Stimulated activated CD8-positive, alpha-beta memory T cell treated with anti-CD3 and anti-CD28 coated beads, Interleukin-15, amount 100 ng/mL, for 1 hour (primary cell): ENCODE results near the gene ADD1.

Experiments used
- DNase-seq: peaks from one replicate; pipeline ENCODE4 v3.0.0-alpha.2; 2020; ENCODE audit warnings: low read depth

Gene ADD1

GRCh38 chr4:2834001-2834921 lies 9.4 kb upstream of the ADD1 start:
- no peak for DNase-seq

GRCh38 chr4:2835978-2836377 lies 7.7 kb upstream of the ADD1 start:
- DNase-seq = no peak

- DNase-seq = no peak
These were observed 7.2 kb upstream of the ADD1 start for GRCh38 chr4:2836391-2836859.

- no peak for DNase-seq
These were observed 6.3 kb upstream of the ADD1 start for GRCh38 chr4:2837110-2837903.

- DNase-seq = peak; percentile 52
These were observed 5.6 kb upstream of the ADD1 start for GRCh38 chr4:2837904-2838496.

- DNase-seq = no peak
These were observed 4.6 kb upstream of the ADD1 start for GRCh38 chr4:2839060-2839459.

- DNase-seq = no peak
These were observed 869 bp upstream of the ADD1 start for GRCh38 chr4:2842687-2843262.

- DNase-seq = no peak
These were observed 419 bp downstream of the ADD1 start for GRCh38 chr4:2843941-2844584.

- no peak for DNase-seq
These were observed 2.5 kb downstream of the ADD1 start for GRCh38 chr4:2846172-2846571.

GRCh38 chr4:2847302-2847871 lies 3.7 kb downstream of the ADD1 start:
- DNase-seq = no peak

GRCh38 chr4:2848449-2848848 lies 4.8 kb downstream of the ADD1 start:
- no peak for DNase-seq

- no peak for DNase-seq
These were observed 5.9 kb downstream of the ADD1 start for GRCh38 chr4:2849267-2850152.

- DNase-seq = no peak
These were observed 7.5 kb downstream of the ADD1 start for GRCh38 chr4:2850966-2851798.

- no peak for DNase-seq
These were observed 8.9 kb downstream of the ADD1 start for GRCh38 chr4:2852481-2852921.

- no peak for DNase-seq
These were observed 11.9 kb downstream of the ADD1 start for GRCh38 chr4:2855584-2855983.

- no peak for DNase-seq
These were observed 12.6 kb downstream of the ADD1 start for GRCh38 chr4:2856266-2856665.

- DNase-seq = no peak
These were observed 13.8 kb downstream of the ADD1 start for GRCh38 chr4:2857349-2857927.

GRCh38 chr4:2858451-2859217 lies 15.0 kb downstream of the ADD1 start:
- DNase-seq = no peak
